Measurements from ENCODE around the gene EMC9. TPM values are rescaled to one million over a fixed set of nuclear protein-coding genes. Genes with fewer than 3 reads are reported as not detected.
A peak's percentile ranks its signal among the peaks of the same experiment; 100 is the strongest.

EMC9 gene
- polyA plus RNA-seq, 2 of the 4 experiments (the other 2 are of a cell fraction) = 21.5 to 48.5 TPM

DNA sequence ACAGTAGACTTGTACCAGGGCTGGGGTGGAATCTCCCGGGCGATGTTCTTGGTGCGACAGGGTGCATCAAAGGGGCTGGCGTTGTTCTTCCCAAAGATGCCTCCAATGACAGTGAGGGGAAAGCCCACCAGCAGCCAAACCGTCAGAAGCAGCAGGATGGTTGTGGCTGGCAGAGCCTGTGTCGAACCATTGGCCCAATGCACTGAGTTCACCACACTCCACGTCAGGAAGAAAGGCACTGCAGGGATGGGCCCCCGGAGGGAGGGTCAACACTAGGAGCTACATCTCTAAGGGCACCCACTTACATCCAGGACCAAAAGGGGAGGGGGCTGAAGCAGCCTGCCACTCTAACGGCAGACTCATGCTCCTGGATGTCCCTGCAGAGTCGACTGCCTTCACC is 49.0 kb upstream of the EMC9 start (continued):
- TF ChIP-seq RNF2 (IDR thresholded peaks at IDR 0.05; ENCODE audit: borderline replicate concordance, low read depth) = no peak
- no peak for TF ChIP-seq PHF8 (IDR thresholded peaks at IDR 0.05; ENCODE audit: borderline replicate concordance, low read depth)
- TF ChIP-seq EHMT2 (IDR thresholded peaks at IDR 0.05; ENCODE audit: low read depth) = no peak

DNA sequence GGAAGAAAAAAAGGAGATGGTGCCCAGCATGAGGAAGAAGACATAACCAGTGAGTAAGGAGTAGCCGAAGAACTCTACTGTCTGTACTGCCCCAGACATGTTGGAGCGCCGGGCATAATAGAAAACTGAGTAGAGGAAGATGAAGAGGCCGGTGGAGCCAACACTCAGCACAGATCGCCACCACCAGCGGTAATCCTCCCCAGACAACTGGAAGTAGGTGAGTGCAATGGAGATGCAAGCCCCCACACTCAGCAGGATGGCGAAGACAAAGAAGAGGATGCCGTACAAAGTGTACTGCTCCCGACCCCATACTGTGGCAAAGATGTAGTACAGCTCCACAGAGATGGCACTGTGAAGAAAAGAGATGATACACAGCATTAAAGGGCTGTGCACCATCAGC is 48.1 kb upstream of the EMC9 start:
- H3K27ac ChIP-seq = peak overlapping the region in 1 of 2 experiments; percentile 98; a peak in 3 of 6 replicates
- ATAC-seq (no peak), FAIRE-seq (no peak), DNase-seq (ENCODE audit: low read depth in 1 of 2, low spot score in 1 of 2) (no peak)
- no peak for TF ChIP-seq FOSL2 (IDR thresholded peaks at IDR 0.05)
- TF ChIP-seq FOSL2 (CRISPR knock-in tag; IDR thresholded peaks at IDR 0.05) = no peak
- TF ChIP-seq, protein P1, sequence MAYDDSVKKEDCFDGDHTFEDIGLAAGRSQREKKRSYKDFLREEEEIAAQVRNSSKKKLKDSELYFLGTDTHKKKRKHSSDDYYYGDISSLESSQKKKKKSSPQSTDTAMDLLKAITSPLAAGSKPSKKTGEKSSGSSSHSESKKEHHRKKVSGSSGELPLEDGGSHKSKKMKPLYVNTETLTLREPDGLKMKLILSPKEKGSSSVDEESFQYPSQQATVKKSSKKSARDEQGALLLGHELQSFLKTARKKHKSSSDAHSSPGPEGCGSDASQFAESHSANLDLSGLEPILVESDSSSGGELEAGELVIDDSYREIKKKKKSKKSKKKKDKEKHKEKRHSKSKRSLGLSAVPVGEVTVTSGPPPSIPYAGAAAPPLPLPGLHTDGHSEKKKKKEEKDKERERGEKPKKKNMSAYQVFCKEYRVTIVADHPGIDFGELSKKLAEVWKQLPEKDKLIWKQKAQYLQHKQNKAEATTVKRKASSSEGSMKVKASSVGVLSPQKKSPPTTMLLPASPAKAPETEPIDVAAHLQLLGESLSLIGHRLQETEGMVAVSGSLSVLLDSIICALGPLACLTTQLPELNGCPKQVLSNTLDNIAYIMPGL (CRISPR knock-in tag; IDR thresholded peaks at IDR 0.05; ENCODE audit: borderline replicate concordance) = no peak
- TF ChIP-seq EHF (CRISPR knock-in tag; IDR thresholded peaks at IDR 0.05) = no peak
- TF ChIP-seq, protein P2, sequence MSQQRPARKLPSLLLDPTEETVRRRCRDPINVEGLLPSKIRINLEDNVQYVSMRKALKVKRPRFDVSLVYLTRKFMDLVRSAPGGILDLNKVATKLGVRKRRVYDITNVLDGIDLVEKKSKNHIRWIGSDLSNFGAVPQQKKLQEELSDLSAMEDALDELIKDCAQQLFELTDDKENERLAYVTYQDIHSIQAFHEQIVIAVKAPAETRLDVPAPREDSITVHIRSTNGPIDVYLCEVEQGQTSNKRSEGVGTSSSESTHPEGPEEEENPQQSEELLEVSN (IDR thresholded peaks at IDR 0.05; ENCODE audit: borderline replicate concordance, low read depth) = no peak
- no peak for TF ChIP-seq PHF8 (IDR thresholded peaks at IDR 0.05; ENCODE audit: borderline replicate concordance, low read depth)
- no peak for TF ChIP-seq GATA3 (IDR thresholded peaks at IDR 0.05; ENCODE audit: borderline replicate concordance)
- no peak for TF ChIP-seq RARB (CRISPR knock-in tag; IDR thresholded peaks at IDR 0.05)
- TF ChIP-seq, protein P3, sequence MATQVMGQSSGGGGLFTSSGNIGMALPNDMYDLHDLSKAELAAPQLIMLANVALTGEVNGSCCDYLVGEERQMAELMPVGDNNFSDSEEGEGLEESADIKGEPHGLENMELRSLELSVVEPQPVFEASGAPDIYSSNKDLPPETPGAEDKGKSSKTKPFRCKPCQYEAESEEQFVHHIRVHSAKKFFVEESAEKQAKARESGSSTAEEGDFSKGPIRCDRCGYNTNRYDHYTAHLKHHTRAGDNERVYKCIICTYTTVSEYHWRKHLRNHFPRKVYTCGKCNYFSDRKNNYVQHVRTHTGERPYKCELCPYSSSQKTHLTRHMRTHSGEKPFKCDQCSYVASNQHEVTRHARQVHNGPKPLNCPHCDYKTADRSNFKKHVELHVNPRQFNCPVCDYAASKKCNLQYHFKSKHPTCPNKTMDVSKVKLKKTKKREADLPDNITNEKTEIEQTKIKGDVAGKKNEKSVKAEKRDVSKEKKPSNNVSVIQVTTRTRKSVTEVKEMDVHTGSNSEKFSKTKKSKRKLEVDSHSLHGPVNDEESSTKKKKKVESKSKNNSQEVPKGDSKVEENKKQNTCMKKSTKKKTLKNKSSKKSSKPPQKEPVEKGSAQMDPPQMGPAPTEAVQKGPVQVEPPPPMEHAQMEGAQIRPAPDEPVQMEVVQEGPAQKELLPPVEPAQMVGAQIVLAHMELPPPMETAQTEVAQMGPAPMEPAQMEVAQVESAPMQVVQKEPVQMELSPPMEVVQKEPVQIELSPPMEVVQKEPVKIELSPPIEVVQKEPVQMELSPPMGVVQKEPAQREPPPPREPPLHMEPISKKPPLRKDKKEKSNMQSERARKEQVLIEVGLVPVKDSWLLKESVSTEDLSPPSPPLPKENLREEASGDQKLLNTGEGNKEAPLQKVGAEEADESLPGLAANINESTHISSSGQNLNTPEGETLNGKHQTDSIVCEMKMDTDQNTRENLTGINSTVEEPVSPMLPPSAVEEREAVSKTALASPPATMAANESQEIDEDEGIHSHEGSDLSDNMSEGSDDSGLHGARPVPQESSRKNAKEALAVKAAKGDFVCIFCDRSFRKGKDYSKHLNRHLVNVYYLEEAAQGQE (IDR thresholded peaks at IDR 0.05) = no peak
- TF ChIP-seq SMC3 (IDR thresholded peaks at IDR 0.05) = no peak
- TF ChIP-seq POLR2AphosphoS2 (conservative IDR thresholded peaks at IDR 0.05; ENCODE audit: low read length) = no peak
- no peak for TF ChIP-seq ZNF302 (CRISPR knock-in tag; IDR thresholded peaks at IDR 0.05)
- no peak for TF ChIP-seq CBX8 (IDR thresholded peaks at IDR 0.05)
- TF ChIP-seq, protein P4, sequence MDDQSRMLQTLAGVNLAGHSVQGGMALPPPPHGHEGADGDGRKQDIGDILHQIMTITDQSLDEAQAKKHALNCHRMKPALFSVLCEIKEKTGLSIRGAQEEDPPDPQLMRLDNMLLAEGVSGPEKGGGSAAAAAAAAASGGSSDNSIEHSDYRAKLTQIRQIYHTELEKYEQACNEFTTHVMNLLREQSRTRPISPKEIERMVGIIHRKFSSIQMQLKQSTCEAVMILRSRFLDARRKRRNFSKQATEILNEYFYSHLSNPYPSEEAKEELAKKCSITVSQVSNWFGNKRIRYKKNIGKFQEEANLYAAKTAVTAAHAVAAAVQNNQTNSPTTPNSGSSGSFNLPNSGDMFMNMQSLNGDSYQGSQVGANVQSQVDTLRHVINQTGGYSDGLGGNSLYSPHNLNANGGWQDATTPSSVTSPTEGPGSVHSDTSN (IDR thresholded peaks at IDR 0.05) = no peak
- no peak for TF ChIP-seq CHD4 (IDR thresholded peaks at IDR 0.05; ENCODE audit: borderline replicate concordance)
- H3K9me3 ChIP-seq = no peaks in the 10 kb centered on the region
- peak overlapping the region; percentile 88 for H3K4me2 ChIP-seq
- 95% methylated on average over 9 of the region's 9 CpGs for WGBS (ENCODE audit: missing lambda C conversion rate)
- ChIA-PET CTCF (interaction anchor here (0.8 to 1.6 kb wide), 3 partner anchors 21 to 53 kb away, joined by 3 to 4 read pairs (median 4); partner anchors contain the start of gene TINF2), POLR2A (interaction anchor here (0.6 to 1.6 kb wide), 7 partner anchors 10 to 53 kb away, joined by 4 to 16 read pairs (median 7); partner anchors contain the start of genes CHMP4A, MDP1, NEDD8 and TINF2)
- H3K4me3 ChIP-seq = no peak overlapping the region
- H3K4me1 ChIP-seq = peaks cover 22% of the 10 kb centered on the region

DNA sequence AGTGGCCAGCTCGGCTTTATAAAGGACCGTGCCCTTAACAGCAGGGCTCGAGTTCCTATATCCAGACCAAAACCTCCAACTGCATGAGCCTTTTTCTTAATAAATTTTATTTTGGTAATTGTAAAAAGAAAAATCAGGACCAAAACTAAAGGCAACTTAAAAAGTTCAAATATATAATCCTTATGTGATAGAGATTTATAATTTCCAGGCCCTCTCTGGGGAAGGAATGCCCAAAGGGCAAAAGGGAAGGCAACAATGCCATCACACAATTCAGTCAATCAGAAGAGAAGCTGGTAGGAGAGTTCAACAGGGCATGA is 47.6 kb upstream of the EMC9 start:
- no peaks in the 10 kb centered on the region for H3K9me3 ChIP-seq
- WGBS (ENCODE audit: missing lambda C conversion rate) = 5% methylated on average over 3 of the region's 3 CpGs
- DNase-seq (ENCODE audit: low read depth in 1 of 2, low spot score in 1 of 2) (no peak), FAIRE-seq (no peak), ATAC-seq (no peak)
- peak overlapping the region; percentile 88 for H3K4me2 ChIP-seq
- ChIA-PET CTCF (interaction anchor here (0.8 to 1.8 kb wide), 7 partner anchors 20 to 131 kb away, joined by 3 to 5 read pairs (median 3); partner anchors contain the start of genes EMC9, MDP1 and TINF2), POLR2A (interaction anchor here (1.1 to 1.6 kb wide), 6 partner anchors 9 to 53 kb away, joined by 4 to 16 read pairs (median 6); partner anchors contain the start of genes CHMP4A, MDP1 and TINF2)
- peak overlapping the region; percentile 46 to 98; a peak in 4 of 6 replicates for H3K27ac ChIP-seq
- H3K4me3 ChIP-seq = peak overlapping the region; percentile 97; the same call in 2 of the 3 replicates
- peaks cover 18% of the 10 kb centered on the region for H3K4me1 ChIP-seq
- TF ChIP-seq, protein P5, sequence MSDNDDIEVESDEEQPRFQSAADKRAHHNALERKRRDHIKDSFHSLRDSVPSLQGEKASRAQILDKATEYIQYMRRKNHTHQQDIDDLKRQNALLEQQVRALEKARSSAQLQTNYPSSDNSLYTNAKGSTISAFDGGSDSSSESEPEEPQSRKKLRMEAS (IDR thresholded peaks at IDR 0.05) = no peak
- TF ChIP-seq POLR2A (IDR thresholded peaks at IDR 0.05; ENCODE audit: low read length) (no peak), ZFP36 (IDR thresholded peaks at IDR 0.05; ENCODE audit: borderline replicate concordance, partially characterized antibody) (no peak), PHF8 (IDR thresholded peaks at IDR 0.05; ENCODE audit: borderline replicate concordance, low read depth) (no peak), RARB (CRISPR knock-in tag; IDR thresholded peaks at IDR 0.05) (no peak), HOXB5 (CRISPR knock-in tag; IDR thresholded peaks at IDR 0.05) (no peak), NPAS2 (CRISPR knock-in tag; IDR thresholded peaks at IDR 0.05; ENCODE audit: borderline replicate concordance) (no peak), ZSCAN20 (CRISPR knock-in tag; IDR thresholded peaks at IDR 0.05) (no peak), TFCP2L1 (CRISPR knock-in tag; IDR thresholded peaks at IDR 0.05) (no peak)
- TF ChIP-seq, protein P6, sequence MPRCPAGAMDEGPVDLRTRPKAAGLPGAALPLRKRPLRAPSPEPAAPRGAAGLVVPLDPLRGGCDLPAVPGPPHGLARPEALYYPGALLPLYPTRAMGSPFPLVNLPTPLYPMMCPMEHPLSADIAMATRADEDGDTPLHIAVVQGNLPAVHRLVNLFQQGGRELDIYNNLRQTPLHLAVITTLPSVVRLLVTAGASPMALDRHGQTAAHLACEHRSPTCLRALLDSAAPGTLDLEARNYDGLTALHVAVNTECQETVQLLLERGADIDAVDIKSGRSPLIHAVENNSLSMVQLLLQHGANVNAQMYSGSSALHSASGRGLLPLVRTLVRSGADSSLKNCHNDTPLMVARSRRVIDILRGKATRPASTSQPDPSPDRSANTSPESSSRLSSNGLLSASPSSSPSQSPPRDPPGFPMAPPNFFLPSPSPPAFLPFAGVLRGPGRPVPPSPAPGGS (IDR thresholded peaks at IDR 0.05) = no peak
- TF ChIP-seq, protein P7, sequence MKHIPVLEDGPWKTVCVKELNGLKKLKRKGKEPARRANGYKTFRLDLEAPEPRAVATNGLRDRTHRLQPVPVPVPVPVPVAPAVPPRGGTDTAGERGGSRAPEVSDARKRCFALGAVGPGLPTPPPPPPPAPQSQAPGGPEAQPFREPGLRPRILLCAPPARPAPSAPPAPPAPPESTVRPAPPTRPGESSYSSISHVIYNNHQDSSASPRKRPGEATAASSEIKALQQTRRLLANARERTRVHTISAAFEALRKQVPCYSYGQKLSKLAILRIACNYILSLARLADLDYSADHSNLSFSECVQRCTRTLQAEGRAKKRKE (CRISPR knock-in tag; IDR thresholded peaks at IDR 0.05; ENCODE audit: low read depth) = no peak

All from A549 (cell line).